Small intestine (tissue), 16 donors: ENCODE measurements around the gene SIX5. TPM values are rescaled to one million over a fixed set of nuclear protein-coding genes. Genes with fewer than 3 reads are reported as not detected.
A peak's percentile ranks its signal among the peaks of the same experiment; 100 is the strongest.

ENCODE experiments used
- DNase-seq, 2 donors: peaks; one replicate each; pipeline versions ENCODE4 v3.0.0 to v3.0.0-alpha.2; 2013
- FAIRE-seq: peaks from 2 replicates; lab custom pipeline; 2012; peaks lifted over from hg19 to GRCh38; lab: Jason Lieb, UNC
- H3K27ac ChIP-seq, 3 donors: one replicate each; pipeline ENCODE4 v1.5.1; 2013; ENCODE audit warnings: low read length in 2 of 3, mild to moderate bottlenecking in 2 of 3, control low read depth in 1 of 3, inconsistent platforms in 1 of 3, low read depth in 1 of 3, moderate library complexity in 1 of 3
- H3K27me3 ChIP-seq, 3 donors: one replicate each; pipeline ENCODE4 v1.6.1; 2013; ENCODE audit warnings: low read length in 3 of 3, inconsistent platforms in 1 of 3; ENCODE audit not compliant: control insufficient read depth in 3 of 3, insufficient read depth in 3 of 3
- H3K36me3 ChIP-seq, 3 donors: one replicate each; pipeline ENCODE4 v1.6.1; 2013; ENCODE audit warnings: low read length in 3 of 3, inconsistent platforms in 1 of 3, low read depth in 1 of 3, mild to moderate bottlenecking in 1 of 3, moderate library complexity in 1 of 3; ENCODE audit not compliant: control insufficient read depth in 3 of 3, insufficient read depth in 2 of 3
- H3K4me1 ChIP-seq, 3 donors: one replicate each; pipeline ENCODE4 v1.6.1; 2013; ENCODE audit warnings: low read length in 2 of 3, inconsistent platforms in 1 of 3, low read depth in 1 of 3, mild to moderate bottlenecking in 1 of 3, moderate library complexity in 1 of 3; ENCODE audit not compliant: control insufficient read depth in 3 of 3, insufficient read depth in 2 of 3
- H3K4me3 ChIP-seq, 3 donors: one replicate each; pipeline ENCODE4 v1.5.1; 2013; ENCODE audit warnings: low read length in 3 of 3, control low read depth in 1 of 3, inconsistent platforms in 1 of 3, low read depth in 1 of 3, mild to moderate bottlenecking in 1 of 3, moderate library complexity in 1 of 3
- H3K9me3 ChIP-seq, 2 donors: one replicate each; pipeline ENCODE4 v1.6.1; 2013; ENCODE audit warnings: low read depth in 1 of 2, low read length in 1 of 2; ENCODE audit not compliant: control insufficient read depth in 2 of 2, insufficient read depth in 1 of 2
- WGBS, 3 donors: extraction: QIAGEN DNeasy Blood & Tissue Kit; methylation state at CpG; one replicate each; pipeline ENCODE4 v1.1.7; 2013; 5-methylcytosine and 5-hydroxymethylcytosine counted together
- long read RNA-seq, 10 donors: transcript quantifications; one replicate each; lab custom pipeline, GENCODE V29; 2026
- polyA plus RNA-seq, 4 donors: library from polyadenylated mRNA; stranded (reverse) in 3 of 4; unstranded in 1 of 4; fragments of 200-250 nt in 3 of 4; fragments of 120-200 nt in 1 of 4; gene quantifications; one replicate each; pipeline versions ENCODE4 v1.2.1 to v1.2.3, GENCODE V29; 2013
- donor health status: healthy with polysubstance abuse.
- donor health status: control.
- donor health status: control.
- donor health status: Bipolar disorder and iron deficiency.
- donor health status: healthy.

The SIX5 gene
- polyA plus RNA-seq: 10 to 100 TPM in 1 of 4 donors, 1 to 10 TPM in 3; 1.6 to 12.4 (median 6.3) TPM
- long read RNA-seq, donor 1, partial matches to known transcripts: 0 of 2 reads
- long read RNA-seq, donor 1, other reads (novel, unspliced or antisense): 0 of 2 reads
- long read RNA-seq, donor 2: 0 reads
- long read RNA-seq, donor 3, partial matches to known transcripts: 0 of 2 reads
- long read RNA-seq, donor 3, other reads (novel, unspliced or antisense): 0 of 2 reads
- long read RNA-seq, donor 4: 0 reads
- long read RNA-seq, donor 5: 0 reads
- long read RNA-seq, donor 6: 0 reads
- long read RNA-seq, donor 7, transcript SIX5-202 (2 exons, 1,809 nt): minor isoform, 5 of 21 reads
- long read RNA-seq, donor 7, transcript SIX5-205 (3 exons, 2,943 nt): major isoform, 9 of 21 reads
- long read RNA-seq, donor 7, partial matches to known transcripts: 7 of 21 reads
- long read RNA-seq, donor 7, other reads (novel, unspliced or antisense): 0 of 21 reads
- long read RNA-seq, donor 8, partial matches to known transcripts: 0 of 1 reads
- long read RNA-seq, donor 8, other reads (novel, unspliced or antisense): 0 of 1 reads
- long read RNA-seq, donor 9: 0 reads
- long read RNA-seq, donor 10, partial matches to known transcripts: 17 of 18 reads
- long read RNA-seq, donor 10, other reads (novel, unspliced or antisense): 0 of 18 reads

DNA sequence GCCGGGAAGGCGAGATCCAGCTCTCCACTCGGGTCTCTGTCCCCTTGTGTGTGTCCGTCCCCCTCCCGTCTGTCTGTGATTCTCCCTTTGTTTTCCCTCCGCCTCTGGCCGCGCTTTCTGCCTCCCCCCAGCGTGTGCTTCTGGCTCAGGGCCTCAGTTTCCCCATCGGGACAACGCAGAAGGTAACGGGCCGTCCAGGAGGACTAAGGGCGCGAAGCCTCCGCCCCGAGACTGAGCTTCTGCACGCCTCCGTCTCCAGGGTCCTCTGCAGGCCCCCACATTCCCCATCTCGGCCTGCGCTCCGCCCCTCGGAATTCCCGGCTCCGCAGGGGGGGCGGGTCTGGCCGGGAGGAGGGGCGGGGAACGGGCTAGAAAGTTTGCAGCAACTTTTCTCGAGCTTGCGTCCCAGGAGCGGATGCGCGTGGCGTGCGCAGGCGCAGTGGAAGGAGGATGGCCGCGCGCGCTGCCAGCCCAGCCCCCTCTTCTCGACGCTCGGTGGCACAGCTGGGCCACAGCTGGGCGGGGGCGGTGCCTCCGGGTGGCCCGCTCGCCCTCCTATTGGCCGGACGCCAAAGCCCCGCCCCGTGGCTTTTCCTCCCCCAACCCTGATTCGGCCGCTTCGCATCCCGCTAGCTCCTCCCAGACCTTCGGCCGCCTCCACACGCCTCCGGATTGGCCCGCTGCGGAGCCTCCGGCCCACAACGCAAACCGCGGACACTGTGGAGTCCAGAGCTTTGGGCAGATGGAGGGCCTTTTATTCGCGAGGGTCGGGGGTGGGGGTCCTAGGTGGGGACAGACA, at the start of gene SIX5:
Gene SIX5 (minus strand): TSS at position 269 of the 799 bp plus-strand sequence. CDS start 408 bp downstream, outside the sequence.
- H3K9me3 ChIP-seq: no peaks in the 10 kb centered on the region
- DNase-seq (peak; percentile 97 to 99), FAIRE-seq (no peak)
- peak within 1 kb of the TSS; percentile 64 to 96 (median 95) for H3K27ac ChIP-seq
- peaks cover 0 to 41% (median 0%) of the 10 kb centered on the region in 3 donors for H3K36me3 ChIP-seq
- peaks cover 3 to 53% (median 11%) of the 10 kb centered on the region in 3 donors for H3K4me1 ChIP-seq
- peaks cover 0 to 7% (median 0%) of the 10 kb centered on the region in 3 donors for H3K27me3 ChIP-seq
- H3K4me3 ChIP-seq: peak within 1 kb of the TSS; percentile 63 to 77 (median 68)
- WGBS, 3 donors: 0 to 1% (median 0%) methylated on average over 57 to 70 of the region's 70 CpGs

DNA sequence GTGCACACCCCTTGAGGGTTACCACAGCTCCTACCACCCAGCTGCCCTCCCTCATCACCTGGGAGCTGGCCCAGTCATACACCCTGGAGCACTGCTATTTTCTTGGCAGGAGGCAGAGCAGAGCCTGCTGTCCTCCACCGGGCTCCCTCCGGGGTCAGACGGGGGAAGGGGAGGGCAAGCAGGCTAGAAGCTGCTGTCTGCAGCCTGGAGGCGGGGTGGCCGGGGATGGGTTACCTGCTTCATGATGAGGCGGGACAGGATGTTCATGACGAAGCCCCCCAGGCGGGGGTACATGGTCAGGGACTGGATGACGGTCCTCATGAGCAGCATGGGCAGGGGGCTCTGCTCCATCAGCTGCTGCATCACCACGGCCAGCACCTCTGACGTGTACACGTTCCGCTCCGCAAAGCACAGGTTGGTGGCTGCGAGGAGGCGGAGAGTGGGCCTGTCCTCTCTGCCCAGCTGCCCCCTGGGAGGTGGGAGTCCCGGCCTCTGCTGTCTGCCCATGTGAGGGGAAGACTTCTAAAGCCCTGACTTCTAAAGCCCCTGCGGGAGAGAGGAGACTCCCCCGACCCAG, 48.8 kb upstream of the SIX5 start:
- no peaks in the 10 kb centered on the region for H3K9me3 ChIP-seq
- H3K4me3 ChIP-seq: no peak overlapping the region
- whole genome bisulfite sequencing, 3 donors: 80 to 86% (median 80%) methylated on average over 18 to 19 of the region's 19 CpGs
- FAIRE-seq: no peak
- no peaks in the 10 kb centered on the region for H3K27me3 ChIP-seq
- H3K4me1 ChIP-seq: peaks cover 0 to 3% (median 0%) of the 10 kb centered on the region in 3 donors
- peaks cover 2 to 83% (median 5%) of the 10 kb centered on the region in 3 donors for H3K36me3 ChIP-seq
- DNase-seq: no peak
- no peak overlapping the region for H3K27ac ChIP-seq

DNA sequence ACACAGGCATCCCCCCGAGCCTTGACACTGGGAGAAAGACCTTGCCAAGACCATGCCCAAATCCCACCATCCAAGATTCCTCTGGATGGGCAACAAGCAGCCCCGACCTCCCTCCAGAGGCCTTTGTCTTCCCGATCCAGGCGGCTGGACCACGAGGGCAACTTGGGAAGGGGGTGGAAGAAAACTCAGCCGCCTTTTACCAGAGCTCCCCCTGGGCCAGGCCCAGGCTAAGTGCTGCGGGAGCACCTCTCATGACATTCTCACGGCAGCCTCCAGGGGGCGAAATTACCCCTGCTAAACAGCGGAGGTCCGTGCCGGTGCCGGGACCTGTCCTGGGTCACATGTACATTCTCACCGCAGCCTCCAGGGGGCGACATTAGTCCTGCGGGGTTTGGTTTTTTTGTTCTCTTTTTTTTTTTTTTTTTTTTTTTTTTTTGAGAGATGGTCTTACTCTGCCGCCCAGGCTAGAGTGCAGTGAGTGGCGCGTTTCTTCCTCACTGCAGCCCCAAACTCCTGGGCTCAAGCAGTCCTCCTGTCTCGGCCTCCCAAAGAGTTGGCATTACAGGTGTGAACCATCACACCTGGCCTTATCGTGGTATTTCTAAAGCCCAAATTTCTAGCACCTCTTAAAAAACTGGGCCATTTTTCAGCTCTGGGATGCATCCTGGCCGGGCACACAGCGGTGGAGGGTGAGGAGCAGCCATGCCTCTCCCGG, 48.1 kb upstream of the SIX5 start:
- Histone ChIP-seq H3K4me3 (no peak overlapping the region), H3K4me1 (peaks cover 0 to 3% (median 0%) of the 10 kb centered on the region in 3 donors), H3K27me3 (no peaks in the 10 kb centered on the region), H3K9me3 (no peaks in the 10 kb centered on the region), H3K27ac (no peak overlapping the region), H3K36me3 (peaks cover 2 to 77% (median 3%) of the 10 kb centered on the region in 3 donors)
- WGBS, 3 donors: 14 to 21% (median 16%) methylated on average over 24 of the region's 24 CpGs
- FAIRE-seq (no peak), DNase-seq (peak; percentile 89 to 95)

DNA sequence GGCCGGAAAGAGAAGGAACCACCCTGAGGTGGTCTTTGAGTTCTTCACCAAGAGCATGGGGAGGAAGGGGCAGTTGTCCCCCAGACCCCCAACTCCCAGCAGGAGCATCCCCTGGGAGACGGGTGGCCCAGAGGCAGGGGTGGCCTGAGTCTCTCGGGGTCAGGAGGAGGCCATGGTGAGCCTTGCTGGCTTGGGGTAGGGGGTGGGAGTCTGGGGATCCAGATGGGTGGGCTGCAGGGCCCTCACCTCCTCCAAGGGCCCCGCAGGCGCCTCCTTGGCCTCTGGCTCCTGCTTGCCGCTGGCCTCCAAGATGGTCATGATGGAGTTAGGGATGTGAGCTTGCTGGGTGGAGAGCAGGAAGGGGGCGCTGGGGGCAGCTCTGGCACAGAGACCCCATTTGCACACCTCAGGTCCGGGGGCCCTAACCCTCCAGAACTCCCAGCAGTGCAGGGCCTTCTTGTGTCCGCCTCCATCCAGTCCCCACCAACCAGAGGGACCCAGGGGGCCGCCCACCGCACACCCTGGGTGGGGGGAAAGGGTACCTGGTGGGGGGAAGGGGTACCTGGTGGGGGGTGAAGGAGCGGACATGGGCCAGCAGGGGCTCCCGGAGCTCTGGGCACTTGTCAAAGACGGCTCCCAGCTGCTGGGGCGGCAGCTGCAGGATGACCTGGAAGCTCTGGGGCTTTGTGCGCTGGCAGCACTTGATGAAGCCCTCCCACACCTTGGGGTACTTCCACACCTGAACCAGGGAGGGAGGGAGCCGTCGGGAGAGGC, 47.4 kb upstream of the SIX5 start:
- Histone ChIP-seq H3K4me1 (peaks cover 0 to 3% (median 0%) of the 10 kb centered on the region in 3 donors), H3K9me3 (no peaks in the 10 kb centered on the region), H3K27me3 (no peaks in the 10 kb centered on the region), H3K27ac (no peak overlapping the region), H3K4me3 (peak overlapping the region in 1 of 3 donors; percentile 48), H3K36me3 (peaks cover 2 to 71% (median 3%) of the 10 kb centered on the region in 3 donors)
- no peak for DNase-seq
- no peak for FAIRE-seq
- 73 to 87% (median 85%) methylated on average over 12 to 18 of the region's 18 CpGs for WGBS, 3 donors

DNA sequence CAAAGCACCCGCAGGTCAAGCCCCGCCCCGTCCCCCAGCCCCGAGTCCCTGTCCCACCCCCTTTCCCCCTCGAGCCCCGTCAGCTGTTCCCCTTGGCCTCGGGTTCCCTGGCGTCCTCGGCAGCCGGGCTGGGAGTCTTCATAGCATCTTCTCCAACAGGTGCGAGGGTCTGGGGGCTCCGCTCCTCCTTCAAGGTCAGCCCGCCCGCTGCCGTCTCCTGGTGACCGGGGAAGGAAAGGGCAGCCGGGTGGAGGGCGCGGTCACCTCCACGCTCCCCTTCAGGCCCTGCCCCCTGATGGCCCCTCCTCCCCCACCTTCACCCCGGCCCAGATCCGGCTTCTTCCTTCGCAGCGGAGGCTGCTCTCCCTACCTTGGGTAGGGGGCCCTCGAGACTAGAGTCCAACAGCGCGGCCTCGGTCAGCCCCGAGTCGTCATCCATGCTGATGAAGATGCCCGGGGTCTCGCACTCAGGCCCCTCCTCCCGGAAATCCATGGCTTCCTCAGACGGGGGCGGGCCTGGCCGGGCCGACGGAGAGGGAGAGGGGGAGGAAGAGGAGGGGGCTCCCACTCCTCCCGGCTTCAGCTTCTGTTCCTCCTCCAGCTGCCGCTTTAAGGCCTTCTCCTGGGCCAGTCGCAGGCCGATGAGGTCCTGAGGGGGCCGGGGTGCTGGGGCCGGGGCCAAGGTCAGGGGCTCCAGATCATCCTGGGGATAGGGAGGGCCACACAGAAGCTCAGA, 46.6 kb upstream of the SIX5 start:
- peak in 1 of 2 donors; percentile 40 for DNase-seq
- Histone ChIP-seq H3K27ac (peak overlapping the region in 1 of 3 donors; percentile 28), H3K4me3 (peak overlapping the region in 1 of 3 donors; percentile 48), H3K36me3 (peaks cover 0 to 63% (median 2%) of the 10 kb centered on the region in 3 donors), H3K9me3 (no peaks in the 10 kb centered on the region), H3K4me1 (peaks cover 0 to 3% (median 0%) of the 10 kb centered on the region in 3 donors), H3K27me3 (no peaks in the 10 kb centered on the region)
- WGBS, 3 donors: 32 to 66% (median 60%) methylated on average over 26 to 44 of the region's 44 CpGs
- FAIRE-seq: no peak

DNA sequence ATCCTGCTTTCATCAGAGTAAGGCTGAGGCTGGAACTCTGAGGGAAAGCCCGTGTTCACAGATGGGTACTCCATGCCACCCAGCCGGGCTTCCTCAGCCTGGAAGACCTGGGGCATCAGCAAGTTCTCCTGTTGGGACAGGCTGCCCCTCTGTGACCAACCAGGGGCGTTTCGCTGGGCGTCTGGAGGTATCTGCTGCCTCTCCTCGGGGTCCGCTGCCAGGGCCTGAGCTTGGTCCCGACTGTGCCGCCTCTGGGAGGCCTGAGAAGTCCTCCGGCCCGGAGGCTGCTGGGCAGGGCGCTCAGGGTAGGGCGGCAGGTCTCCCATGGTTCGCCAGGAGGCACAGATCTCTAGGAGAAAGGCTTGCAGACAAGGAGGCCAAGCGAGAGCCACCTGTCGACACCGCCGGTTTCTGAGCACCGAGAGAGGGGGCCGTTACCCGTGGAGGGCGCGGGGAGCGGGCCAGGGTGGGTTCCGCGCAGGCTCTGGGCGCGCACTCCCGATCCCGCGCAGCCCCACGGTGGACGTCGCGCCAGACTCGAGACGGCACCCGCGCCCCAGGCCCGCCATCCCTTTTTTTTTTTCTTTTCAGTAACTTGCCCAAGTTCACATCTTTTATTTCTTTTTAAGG, 45.9 kb upstream of the SIX5 start, which contains the start of gene RSPH6A:
Gene RSPH6A (minus strand): TSS at position 458 of the 630 bp plus-strand sequence. CDS start 132 bp downstream, at position 326.
- H3K27me3 ChIP-seq: no peaks in the 10 kb centered on the region
- peaks cover 0 to 3% (median 0%) of the 10 kb centered on the region in 3 donors for H3K4me1 ChIP-seq
- H3K4me3 ChIP-seq: peak within 1 kb of the TSS in 1 of 3 donors; percentile 48
- FAIRE-seq (no peak), DNase-seq (no peak)
- peak within 1 kb of the TSS in 1 of 3 donors; percentile 28 for H3K27ac ChIP-seq
- H3K36me3 ChIP-seq: peaks cover 0 to 56% (median 2%) of the 10 kb centered on the region in 3 donors
- no peaks in the 10 kb centered on the region for H3K9me3 ChIP-seq
- 44 to 83% (median 78%) methylated on average over 19 to 40 of the region's 40 CpGs for WGBS, 3 donors
